Thyroid gland (tissue), 4 donors: ENCODE data around the gene KRTAP12-1.
"Not testable (repeated sequence)": the region's sequence is repeated elsewhere in the genome, so short reads cannot be mapped to it uniquely, and the experiment has no call there.

Experiments used
- CTCF ChIP-seq, 6 experiments: fragments of 200-600 bp in 3 of 6; fragments of 450-650 bp in 3 of 6; sonication (generic) in 3 of 6; IDR thresholded peaks; one replicate each; pipeline ENCODE4 v1.5.1; 2016 to 2019; ENCODE audit warnings: antibody characterized with exemption in 6 of 6, mild to moderate bottlenecking in 2 of 6, inconsistent platforms in 1 of 6, moderate library complexity in 1 of 6
- POLR2A ChIP-seq, 2 donors: fragments of 450-650 bp; IDR thresholded peaks; one replicate each; pipeline ENCODE4 v1.6.1; 2017; ENCODE audit warnings: antibody characterized with exemption in 2 of 2, mild to moderate bottlenecking in 2 of 2, moderate library complexity in 1 of 2

GRCh38 chr21:44697172-44697810, 15.3 kb upstream of the KRTAP12-1 start, which contains the start of gene KRTAP10-12:
- not testable (repeated sequence) for TF ChIP-seq CTCF, POLR2A (IDR thresholded peaks at IDR 0.05)
